Activated CD4-positive, CD25-positive, alpha-beta regulatory T cell treated with anti-CD3 and anti-CD28 coated beads, Interleukin-2, amount 50 U/mL, for 24 hours (primary cell): ENCODE measurements around the gene DLG2.

Experiments
- ATAC-seq, 2 donors: fragments of 150-1000 bp; cut with Tn5 transposase; one replicate each; pipeline ENCODE4 v1.10.0; 2021; ENCODE audit warnings: mild to moderate bottlenecking in 1 of 2, moderate library complexity in 1 of 2

The DLG2 gene

GRCh38 chr11:83818349-83818748 is 1808.8 kb downstream of the DLG2 start:
- no peak for ATAC-seq

DNA sequence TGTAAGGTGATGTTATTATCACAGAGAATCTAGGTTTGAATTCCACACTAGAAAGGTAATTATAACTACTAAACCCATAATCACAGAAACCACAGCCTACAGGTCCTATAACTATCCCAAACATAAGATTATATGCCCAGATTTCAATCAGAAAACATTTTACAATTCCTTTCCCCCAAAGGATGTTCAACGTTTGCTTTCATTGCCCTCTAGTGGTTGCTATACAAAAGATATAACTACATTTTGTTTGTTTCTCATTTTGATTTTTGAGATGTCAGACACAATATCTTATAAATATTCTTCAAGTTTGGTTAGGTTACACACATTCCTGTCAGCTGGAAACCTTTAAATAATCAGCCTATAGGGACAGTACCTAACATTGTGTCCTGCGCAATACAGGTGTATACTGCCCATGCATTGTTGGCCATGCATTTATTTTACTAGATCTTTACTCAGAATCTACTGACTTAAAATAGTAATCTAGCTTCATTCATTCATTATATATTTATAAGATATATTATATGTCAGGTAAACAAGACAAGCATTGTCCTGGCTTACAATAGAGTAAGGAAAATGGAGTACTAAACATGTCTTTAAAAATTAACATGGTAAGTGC is 1810.5 kb downstream of the DLG2 start:
- no peak for ATAC-seq

- ATAC-seq: no peak
These were observed 1811.4 kb downstream of the DLG2 start for GRCh38 chr11:83815736-83816135.

DNA sequence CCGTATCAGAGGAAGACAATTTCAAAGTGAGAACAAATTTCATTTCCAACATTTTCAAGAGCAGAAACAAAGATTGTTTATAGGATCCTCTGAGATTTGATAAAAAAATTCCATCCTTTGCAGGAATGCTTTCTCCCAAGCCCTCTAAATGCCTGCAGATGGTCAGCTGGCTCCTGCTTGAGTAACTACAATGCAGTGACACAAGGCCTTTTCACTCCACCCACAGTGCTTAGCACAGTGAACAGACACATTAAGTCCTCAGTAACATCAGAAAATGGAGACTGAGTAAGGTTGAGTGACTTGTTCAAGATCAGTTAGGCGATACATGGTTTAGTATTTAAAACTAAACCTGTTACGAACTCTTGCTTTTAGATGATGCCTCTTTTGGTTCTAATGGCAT is 1813.8 kb downstream of the DLG2 start:
- ATAC-seq: no peak

DNA sequence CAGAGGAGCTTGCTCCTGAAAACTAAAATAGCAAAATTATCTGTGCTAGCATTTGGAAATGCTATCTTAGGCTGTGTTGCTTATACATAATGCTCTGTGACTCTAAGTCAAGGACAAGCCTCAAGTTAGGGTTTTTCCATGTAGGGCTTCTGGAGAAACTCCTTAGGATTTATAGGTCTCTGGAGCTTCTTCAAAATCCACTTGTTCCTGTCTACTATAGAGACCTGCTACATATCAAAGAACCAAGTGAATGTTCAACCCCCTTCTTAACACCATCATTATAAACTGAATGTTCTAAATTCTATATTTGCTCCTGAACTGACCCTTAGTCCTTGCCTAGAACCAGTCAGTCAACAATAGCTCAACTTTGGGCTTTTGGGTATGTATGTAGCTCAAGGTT is 1817.9 kb downstream of the DLG2 start:
- no peak for ATAC-seq

GRCh38 chr11:83801799-83802198 is 1825.3 kb downstream of the DLG2 start:
- no peak for ATAC-seq

- no peak for ATAC-seq
These were observed 1833.8 kb downstream of the DLG2 start for GRCh38 chr11:83793310-83793709.

DNA sequence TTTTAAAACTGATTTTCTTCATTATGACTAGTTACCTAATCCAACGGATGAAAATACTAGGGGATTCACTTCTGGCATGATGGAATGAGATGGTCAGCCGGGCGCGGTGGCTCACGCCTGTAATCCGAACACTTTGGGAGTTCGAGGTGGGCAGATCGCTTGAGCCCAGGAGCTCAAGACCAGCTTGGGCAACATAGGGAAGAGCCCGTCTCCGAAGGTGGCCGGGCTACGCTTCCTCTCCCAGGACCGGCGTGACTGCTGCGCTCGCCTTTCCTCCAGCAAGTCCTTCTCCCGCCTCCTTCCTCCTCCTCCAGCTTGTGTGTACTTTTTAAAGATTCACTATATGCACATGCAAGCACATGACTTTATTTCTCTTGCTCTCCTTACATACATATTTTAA is 1835.6 kb downstream of the DLG2 start:
- ATAC-seq: no peak

GRCh38 chr11:83785942-83786341 is 1841.2 kb downstream of the DLG2 start:
- ATAC-seq: no peak

DNA sequence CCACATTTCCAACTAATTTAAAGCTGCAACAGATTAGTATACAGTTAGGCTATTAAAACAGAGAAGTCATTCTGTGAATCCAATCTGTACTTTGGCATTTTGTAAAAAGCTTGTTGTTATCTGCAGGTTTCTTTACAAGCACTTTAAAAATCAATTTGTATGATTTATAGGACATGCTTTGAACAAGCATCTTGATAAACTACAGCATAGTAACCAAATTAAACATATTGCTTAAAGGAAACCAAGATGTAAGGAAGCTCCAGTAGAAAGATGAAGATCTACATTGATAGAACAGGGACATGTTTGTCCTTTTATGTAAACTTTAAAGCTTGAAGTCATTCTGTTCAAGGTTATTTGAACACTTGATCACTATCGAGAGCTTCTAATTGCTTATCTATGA is 1842.7 kb downstream of the DLG2 start:
- ATAC-seq: no peak

GRCh38 chr11:83782329-83782728 is 1844.8 kb downstream of the DLG2 start:
- no peak for ATAC-seq

DNA sequence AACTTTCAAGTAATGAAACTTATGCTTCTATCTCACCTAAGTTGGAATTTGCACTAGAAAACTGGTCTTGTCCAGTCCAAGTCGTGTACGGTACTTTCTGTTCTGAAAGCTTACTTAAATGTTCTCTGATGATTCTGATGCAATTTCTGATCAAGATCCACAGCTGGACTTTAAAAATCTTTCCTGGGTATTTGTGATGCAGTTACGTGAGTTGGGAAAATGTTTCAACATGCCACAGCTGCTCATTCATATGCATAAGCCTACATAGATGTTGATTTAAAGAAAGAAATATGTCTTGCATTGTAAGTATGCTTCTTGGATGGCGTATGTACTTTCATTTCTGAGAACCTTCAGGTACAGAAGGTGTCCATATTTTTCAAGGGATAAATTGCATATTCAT is 1847.3 kb downstream of the DLG2 start:
- ATAC-seq: no peak

- no peak for ATAC-seq
These were observed 1848.5 kb downstream of the DLG2 start for GRCh38 chr11:83778596-83778995.

DNA sequence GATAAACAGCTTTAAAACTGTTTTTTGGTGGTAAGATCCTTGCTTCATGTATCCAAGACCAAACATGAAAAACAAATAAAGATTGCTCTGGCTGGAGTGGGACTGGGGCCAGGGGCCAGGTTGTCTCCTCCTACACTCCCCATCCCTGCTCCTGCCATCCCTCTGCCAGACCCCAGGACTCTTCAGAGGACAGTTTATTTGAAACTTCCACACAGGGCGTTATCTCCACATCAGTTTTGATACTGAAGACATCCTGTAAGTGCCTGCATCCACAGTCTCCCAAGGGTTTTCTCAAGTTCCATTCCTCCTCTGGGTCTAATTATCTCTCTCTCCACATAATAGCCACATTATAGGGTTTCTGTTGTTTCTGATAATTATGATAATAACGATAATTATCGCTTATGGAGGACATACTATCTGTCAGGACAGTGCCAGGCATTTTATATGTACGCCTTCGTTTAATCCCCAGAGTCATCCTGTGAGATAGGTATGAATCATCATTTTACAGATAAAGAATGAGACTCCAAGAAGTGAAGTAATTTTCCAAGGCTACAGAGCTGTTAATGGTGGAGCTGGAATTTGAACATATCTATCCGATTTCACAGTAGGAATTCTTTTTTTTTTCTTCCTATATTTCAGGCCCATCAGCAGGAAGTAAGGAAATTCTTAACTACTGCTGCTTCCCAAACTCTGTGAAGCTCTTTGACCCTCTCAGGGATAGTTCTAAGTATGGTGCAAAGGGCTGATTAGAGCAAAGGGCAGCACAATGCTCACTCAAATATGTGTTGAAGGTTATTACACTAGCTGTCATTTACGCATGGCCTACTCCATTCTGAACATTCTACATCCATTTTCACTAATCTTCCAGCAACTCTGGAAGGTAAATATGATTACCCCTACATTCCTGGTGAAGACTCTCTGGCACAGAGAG is 1852.9 kb downstream of the DLG2 start:
- no peak for ATAC-seq

- no peak for ATAC-seq
These were observed 1858.7 kb downstream of the DLG2 start for GRCh38 chr11:83768489-83768888.

DNA sequence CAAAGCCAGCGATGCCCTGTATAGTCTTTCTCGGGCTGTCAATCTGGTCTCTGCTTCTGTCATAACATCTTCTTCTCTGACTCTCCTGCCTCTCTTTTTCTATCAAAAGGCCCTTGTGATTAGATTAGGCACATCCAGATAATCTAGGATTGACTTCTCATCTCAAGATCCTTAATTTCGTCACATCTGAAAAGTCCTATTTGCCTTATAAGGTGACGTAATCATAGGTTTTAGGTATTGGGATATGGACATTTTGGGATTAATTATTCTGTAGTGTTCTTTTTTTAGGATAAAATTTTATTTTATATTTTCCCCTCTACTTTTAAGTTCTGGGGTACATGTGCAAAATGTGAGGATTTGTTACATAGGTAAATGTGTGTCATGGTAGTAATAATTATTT is 1860.2 kb downstream of the DLG2 start:
- ATAC-seq: no peak

- ATAC-seq: no peak
These were observed 1862.5 kb downstream of the DLG2 start for GRCh38 chr11:83764643-83765042.

- ATAC-seq: no peak
These were observed 1866.2 kb downstream of the DLG2 start for GRCh38 chr11:83760932-83761331.

GRCh38 chr11:83759148-83759547 is 1868.0 kb downstream of the DLG2 start:
- ATAC-seq: no peak

DNA sequence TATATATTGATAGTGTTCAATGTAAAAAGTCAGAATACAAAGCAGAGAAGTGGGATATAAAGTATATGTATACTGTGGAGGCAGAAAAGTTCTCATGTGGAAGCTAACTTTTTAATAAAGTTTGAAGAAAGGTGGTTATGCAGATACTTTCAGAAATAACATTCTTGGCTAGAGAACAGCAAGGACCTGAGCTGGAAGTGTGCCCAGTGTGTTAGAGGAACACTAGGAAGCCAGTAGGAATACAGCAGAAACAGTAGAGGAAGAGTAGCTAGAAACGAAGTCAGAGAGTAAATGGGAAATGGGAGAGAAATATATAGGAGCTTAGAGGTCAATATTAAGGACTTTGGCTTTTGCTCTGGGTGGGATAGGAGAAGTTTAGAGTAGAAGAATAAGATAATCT is 1876.1 kb downstream of the DLG2 start:
- ATAC-seq: no peak

GRCh38 chr11:83746921-83747585 is 1880.1 kb downstream of the DLG2 start:
- no peak for ATAC-seq

GRCh38 chr11:83744620-83745192 is 1882.4 kb downstream of the DLG2 start:
- no peak for ATAC-seq

GRCh38 chr11:83736684-83737083 is 1890.5 kb downstream of the DLG2 start:
- no peak for ATAC-seq
